Hair follicular keratinocyte (primary cell): ENCODE results near the gene SEBOX. TPM values are rescaled to one million over a fixed set of nuclear protein-coding genes. Genes with fewer than 3 reads are reported as not detected.

Source experiments
- total RNA-seq: library from RNA; depleted of rRNA; stranded (reverse); fragments of >200 nt; gene quantifications from 2 replicates; pipeline ENCODE4 v1.2.3, GENCODE V29; 2015

SEBOX gene
- not detected in 2 replicates for total RNA-seq

GRCh38 chr17:28364665-28365363 is at the start of gene SEBOX:
Gene SEBOX, minus strand, starts transcription at chr17:28365199. Its CDS starts 48 bp downstream, at chr17:28365151.

GRCh38 chr17:28405632-28406472 is 40.9 kb upstream of the SEBOX start, which contains the start of gene SLC46A1:
Gene SLC46A1, minus strand, starts transcription at chr17:28406212. Its CDS starts 98 bp downstream, at chr17:28406114.

GRCh38 chr17:28371245-28372202 is 6.5 kb upstream of the SEBOX start, which contains the start of gene SARM1:
Gene SARM1, plus strand, starts transcription at chr17:28371694. Its CDS starts 339 bp downstream, at chr17:28372033.

GRCh38 chr17:28370035-28370743 is 5.2 kb upstream of the SEBOX start, which contains the start of gene VTN:
Gene VTN, minus strand, starts transcription at chr17:28370307. Its CDS starts 104 bp downstream, at chr17:28370203.

GRCh38 chr17:28357061-28357900 is 7.7 kb downstream of the SEBOX start, which contains the start of gene POLDIP2:
Gene POLDIP2, minus strand, starts transcription at chr17:28357527. Its CDS starts 79 bp downstream, at chr17:28357448.

GRCh38 chr17:28335201-28335958 is 29.6 kb downstream of the SEBOX start, which contains the start of the genes IFT20 and TNFAIP1:
Gene IFT20, minus strand, starts transcription at chr17:28335472. Its CDS starts 3,487 bp downstream, at chr17:28331985.
Gene TNFAIP1, plus strand, starts transcription at chr17:28335761. Its CDS starts 3,761 bp downstream, at chr17:28339522.

GRCh38 chr17:28318759-28319597 is 46.0 kb downstream of the SEBOX start, which contains the start of gene TMEM97:
Gene TMEM97, plus strand, starts transcription at chr17:28319200. Its CDS starts 40 bp downstream, at chr17:28319240.

Other genes starting within 250 kb of the SEBOX start
- 31.0 and 36.8 TPM in 2 replicates for gene TMEM97, start 46.0 kb downstream of the SEBOX start, total RNA-seq
- 21.7 and 32.3 TPM in 2 replicates for gene IFT20, start 29.7 kb downstream of the SEBOX start, total RNA-seq
- gene TNFAIP1, start 29.4 kb downstream of the SEBOX start, total RNA-seq = 62.6 and 67.4 TPM in 2 replicates
- gene POLDIP2, start 7.7 kb downstream of the SEBOX start, total RNA-seq = 96.1 and 112 TPM in 2 replicates
- not detected in 2 replicates for gene VTN, start 5.1 kb upstream of the SEBOX start, total RNA-seq
- gene SARM1, start 6.5 kb upstream of the SEBOX start, total RNA-seq = 0.86 and 1.3 TPM in 2 replicates
- gene SLC46A1, start 41.0 kb upstream of the SEBOX start, total RNA-seq = 5.2 and 6.1 TPM in 2 replicates
- gene SLC13A2, start 108.4 kb upstream of the SEBOX start, total RNA-seq = not detected in 2 replicates
- 0.04 and 0.08 TPM in 2 replicates for gene FOXN1, start 141.1 kb upstream of the SEBOX start, total RNA-seq
- 28.3 and 35.6 TPM in 2 replicates for gene UNC119, start 187.4 kb upstream of the SEBOX start, total RNA-seq
- 39.9 and 70.3 TPM in 2 replicates for gene PIGS, start 206.3 kb upstream of the SEBOX start, total RNA-seq
- 50.5 and 61.6 TPM in 2 replicates for gene ALDOC, start 211.7 kb upstream of the SEBOX start, total RNA-seq
- 16.9 and 49.8 TPM in 2 replicates for gene SPAG5, start 233.8 kb upstream of the SEBOX start, total RNA-seq
- 0.38 and 3.0 TPM in 2 replicates for gene RSKR, start 249.0 kb upstream of the SEBOX start, total RNA-seq